ENCODE results near the gene C1QTNF4. TPM values are rescaled to one million over a fixed set of nuclear protein-coding genes. Genes with fewer than 3 reads are reported as not detected.

Gene C1QTNF4
- total RNA-seq, 2 experiments from 2014 or later, result 0.41 to 0.92 TPM

DNA sequence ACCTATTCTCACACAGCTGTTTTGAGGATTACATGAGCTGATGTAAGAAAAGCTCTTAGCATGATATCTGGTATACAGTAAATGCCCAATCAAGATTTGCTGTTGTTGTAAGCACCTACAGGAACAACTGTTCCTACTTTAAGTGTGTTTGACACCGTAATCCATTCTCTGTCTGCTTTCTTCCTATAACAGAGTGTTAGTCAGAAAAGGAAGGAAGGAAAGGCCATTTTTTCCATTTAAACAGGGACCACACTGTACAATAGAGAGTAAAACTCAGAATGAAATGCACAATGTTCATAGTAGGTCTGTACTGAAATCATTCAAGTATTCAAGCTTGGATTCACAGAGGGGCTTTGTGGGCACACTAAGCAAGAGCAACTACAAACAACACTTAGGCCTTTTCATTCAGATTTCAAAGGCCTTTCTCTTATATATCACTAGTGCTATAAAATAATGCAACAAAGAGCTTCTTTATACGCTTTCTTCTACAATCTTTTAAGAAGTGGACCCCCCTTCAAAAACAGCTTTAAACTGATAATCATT, 26.7 kb upstream of the C1QTNF4 start:
- H3K4me3 Mint-ChIP-seq, result no peak overlapping the region
- no peaks in the 10 kb centered on the region for H3K4me1 Mint-ChIP-seq (ENCODE audit: low read depth)
- TF ChIP-seq CTCF (IDR thresholded peaks at IDR 0.05), result no peak
- no peaks in the 10 kb centered on the region for H3K27me3 ChIP-seq (ENCODE audit: control insufficient read depth in 1 of 2, insufficient read depth in 2 of 2, low read length in 2 of 2)
- no peaks in the 10 kb centered on the region for H3K27me3 Mint-ChIP-seq
- no peak overlapping the region for H3K4me3 ChIP-seq (ENCODE audit: low read length)
- peaks cover 2% of the 10 kb centered on the region for H3K4me1 ChIP-seq (ENCODE audit: insufficient read depth, low read length)
- CTCF ChIA-PET, result no interaction called here
- peaks cover 58% of the 10 kb centered on the region for H3K36me3 Mint-ChIP-seq (ENCODE audit: low read depth)
- DNase-seq (no peak), ATAC-seq (ENCODE audit: poor library complexity) (no peak)
- H3K9me3 Mint-ChIP-seq, result no peaks in the 10 kb centered on the region
- intact Hi-C loops (cut with DNase I, micrococcal nuclease), result no loop called here
- H3K9me3 ChIP-seq (ENCODE audit: control insufficient read depth in 1 of 2, insufficient read depth in 1 of 2, low read length in 2 of 2), result no peaks in the 10 kb centered on the region
- no peak overlapping the region for H3K27ac ChIP-seq (ENCODE audit: low read depth in 1 of 2, low read length in 2 of 2)
- peaks cover 54% of the 10 kb centered on the region for H3K36me3 ChIP-seq (ENCODE audit: insufficient read depth, low read length)
- no peak overlapping the region for H3K27ac Mint-ChIP-seq
- POLR2A ChIA-PET, result no interaction called here

DNA sequence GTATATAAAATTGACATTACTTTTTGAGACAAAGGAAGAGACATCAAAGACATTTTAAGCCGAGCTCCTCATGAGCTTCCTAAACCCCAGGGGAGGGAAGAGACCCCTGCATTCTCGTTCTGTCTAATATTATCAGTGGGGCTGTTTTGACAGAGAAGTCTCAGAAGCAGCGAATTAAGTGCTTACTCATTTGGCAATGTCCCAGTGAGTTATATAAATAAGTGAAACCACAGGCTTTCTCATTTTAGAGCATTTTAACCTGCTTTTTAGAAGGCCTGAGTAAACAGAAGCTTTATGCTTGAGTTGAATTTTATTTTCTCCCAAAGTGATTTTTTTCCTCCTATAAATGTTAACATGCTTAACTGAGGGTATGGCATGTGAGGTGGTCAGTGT, 23.2 kb upstream of the C1QTNF4 start:
- no peak for ATAC-seq (ENCODE audit: poor library complexity)
- POLR2A ChIA-PET, result no interaction called here
- no peaks in the 10 kb centered on the region for H3K27me3 Mint-ChIP-seq
- H3K4me1 Mint-ChIP-seq (ENCODE audit: low read depth), result no peaks in the 10 kb centered on the region
- intact Hi-C loops (cut with DNase I, micrococcal nuclease), result no loop called here
- no peak overlapping the region for H3K4me3 ChIP-seq (ENCODE audit: low read length)
- no peaks in the 10 kb centered on the region for H3K27me3 ChIP-seq (ENCODE audit: control insufficient read depth in 1 of 2, insufficient read depth in 2 of 2, low read length in 2 of 2)
- H3K36me3 ChIP-seq (ENCODE audit: insufficient read depth, low read length), result peaks cover 27% of the 10 kb centered on the region
- peaks cover 2% of the 10 kb centered on the region for H3K4me1 ChIP-seq (ENCODE audit: insufficient read depth, low read length)
- H3K27ac Mint-ChIP-seq, result no peak overlapping the region
- H3K27ac ChIP-seq (ENCODE audit: low read depth in 1 of 2, low read length in 2 of 2), result no peak overlapping the region
- no peak overlapping the region for H3K4me3 Mint-ChIP-seq
- no peak for TF ChIP-seq CTCF (IDR thresholded peaks at IDR 0.05)
- no peak for DNase-seq
- no peaks in the 10 kb centered on the region for H3K9me3 Mint-ChIP-seq
- H3K9me3 ChIP-seq (ENCODE audit: control insufficient read depth in 1 of 2, insufficient read depth in 1 of 2, low read length in 2 of 2), result no peaks in the 10 kb centered on the region
- CTCF ChIA-PET, result no interaction called here
- H3K36me3 Mint-ChIP-seq (ENCODE audit: low read depth), result peaks cover 33% of the 10 kb centered on the region

- peak in 3 of 14 experiments; percentile 11 to 35 (median 18) for DNase-seq
- H3K36me3 ChIP-seq (ENCODE audit: insufficient read depth, low read length), result peaks cover 22% of the 10 kb centered on the region
- no peak overlapping the region for H3K27ac ChIP-seq (ENCODE audit: low read depth in 1 of 2, low read length in 2 of 2)
These were observed 22.7 kb upstream of the C1QTNF4 start for GRCh38 chr11:47616726-47617416.

More at GRCh38 chr11:47616726-47617416, 22.7 kb upstream of the C1QTNF4 start:
- H3K4me3 ChIP-seq (ENCODE audit: low read length), result no peak overlapping the region
- H3K4me1 ChIP-seq (ENCODE audit: insufficient read depth, low read length), result peaks cover 2% of the 10 kb centered on the region
- no peak for TF ChIP-seq CTCF (IDR thresholded peaks at IDR 0.05)
- H3K9me3 Mint-ChIP-seq, result no peaks in the 10 kb centered on the region
- H3K27ac Mint-ChIP-seq, result no peak overlapping the region
- H3K9me3 ChIP-seq (ENCODE audit: control insufficient read depth in 1 of 2, insufficient read depth in 1 of 2, low read length in 2 of 2), result no peaks in the 10 kb centered on the region
- no peaks in the 10 kb centered on the region for H3K27me3 Mint-ChIP-seq
- H3K27me3 ChIP-seq (ENCODE audit: control insufficient read depth in 1 of 2, insufficient read depth in 2 of 2, low read length in 2 of 2), result no peaks in the 10 kb centered on the region
- H3K4me3 Mint-ChIP-seq, result no peak overlapping the region
- no peak for ATAC-seq (ENCODE audit: poor library complexity)
- intact Hi-C loops (cut with DNase I, micrococcal nuclease), result no loop called here
- CTCF ChIA-PET, result no interaction called here
- no peaks in the 10 kb centered on the region for H3K4me1 Mint-ChIP-seq (ENCODE audit: low read depth)
- peaks cover 28% of the 10 kb centered on the region for H3K36me3 Mint-ChIP-seq (ENCODE audit: low read depth)
- POLR2A ChIA-PET, result no interaction called here
